Activated naive CD4-positive, alpha-beta T cell treated with Interleukin-2 at 50 U/mL for 16 hours (primary cell): ENCODE measurements around the gene SNTG2.
"Not testable (repeated sequence)": the region's sequence is repeated elsewhere in the genome, so short reads cannot be mapped to it uniquely, and the experiment has no call there.

Source experiments
- DNase-seq: peaks from one replicate; pipeline ENCODE4 v3.0.0-alpha.2; 2020

Gene SNTG2

DNA sequence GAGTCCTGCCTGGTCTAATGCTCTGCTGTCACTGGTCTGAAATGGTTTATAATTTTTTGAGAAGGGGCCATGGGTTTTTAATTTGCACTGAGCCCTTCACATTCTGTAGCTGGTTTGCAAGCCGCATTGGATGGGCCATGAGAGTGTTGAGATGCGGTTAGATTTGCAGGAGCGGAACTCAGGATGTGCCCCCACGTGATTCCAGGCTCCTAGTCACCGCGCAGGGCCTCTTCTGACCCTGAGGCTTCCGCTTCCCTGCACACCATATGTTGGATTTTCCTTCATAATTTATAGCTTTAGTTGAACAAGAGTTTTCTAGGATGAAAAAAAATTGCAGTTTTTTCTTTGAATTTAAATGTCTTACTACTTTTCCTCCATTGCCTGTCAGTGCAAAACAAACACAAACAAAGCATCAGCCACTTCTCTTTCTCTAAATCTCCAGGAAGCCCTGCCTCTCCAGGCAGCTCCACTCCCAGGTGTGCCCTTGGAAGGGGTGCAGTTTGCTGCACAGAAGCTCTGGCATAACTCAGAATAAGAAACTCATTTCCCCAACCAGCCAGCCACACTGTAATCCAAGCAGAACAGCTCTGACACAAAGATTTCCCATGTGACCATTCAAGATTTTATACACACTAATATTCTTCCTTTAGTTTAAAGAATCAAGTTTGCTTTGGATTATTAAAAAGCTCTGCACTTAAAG lies 444.2 kb downstream of the SNTG2 start:
- no peak for DNase-seq

DNA sequence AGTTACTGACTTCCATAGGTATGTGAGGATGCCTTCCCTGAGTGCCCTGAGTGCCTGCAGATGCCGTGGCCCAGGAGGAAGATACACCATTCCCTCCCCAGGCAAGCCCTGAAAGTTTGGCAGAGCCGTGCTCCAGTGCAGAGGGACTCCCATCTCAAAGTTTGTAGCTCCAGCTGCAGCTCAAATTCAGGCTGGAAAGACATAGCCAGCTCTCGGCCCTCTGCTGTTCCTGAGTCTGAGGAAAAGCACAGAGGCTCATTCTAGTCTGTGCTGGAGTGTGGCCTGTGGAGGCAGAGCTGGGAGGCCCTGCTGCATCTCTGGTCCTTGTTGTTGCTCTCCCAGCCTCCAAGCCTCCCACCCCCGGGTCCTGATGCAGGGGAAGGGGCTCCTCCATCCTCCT lies 446.7 kb downstream of the SNTG2 start:
- no peak for DNase-seq

DNA sequence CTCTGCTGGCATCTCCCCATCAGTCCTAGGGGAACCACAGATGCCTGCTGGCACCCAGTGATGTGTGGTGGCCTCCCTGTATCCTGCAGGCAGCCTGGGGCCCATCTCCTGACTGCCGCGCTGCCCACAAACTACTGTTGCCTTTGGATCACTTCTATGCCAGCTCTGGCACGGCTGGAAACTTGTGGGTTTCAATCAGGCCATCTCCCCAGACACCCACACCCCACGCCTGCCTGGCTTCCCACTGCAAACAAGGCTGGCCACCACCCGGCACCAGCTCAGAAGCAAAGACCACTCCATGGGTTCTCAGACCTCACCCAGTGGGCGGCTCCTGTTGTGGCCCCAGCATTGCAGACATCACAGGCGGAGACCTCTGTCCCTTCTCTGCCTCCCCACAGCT lies 447.5 kb downstream of the SNTG2 start:
- DNase-seq = no peak

DNA sequence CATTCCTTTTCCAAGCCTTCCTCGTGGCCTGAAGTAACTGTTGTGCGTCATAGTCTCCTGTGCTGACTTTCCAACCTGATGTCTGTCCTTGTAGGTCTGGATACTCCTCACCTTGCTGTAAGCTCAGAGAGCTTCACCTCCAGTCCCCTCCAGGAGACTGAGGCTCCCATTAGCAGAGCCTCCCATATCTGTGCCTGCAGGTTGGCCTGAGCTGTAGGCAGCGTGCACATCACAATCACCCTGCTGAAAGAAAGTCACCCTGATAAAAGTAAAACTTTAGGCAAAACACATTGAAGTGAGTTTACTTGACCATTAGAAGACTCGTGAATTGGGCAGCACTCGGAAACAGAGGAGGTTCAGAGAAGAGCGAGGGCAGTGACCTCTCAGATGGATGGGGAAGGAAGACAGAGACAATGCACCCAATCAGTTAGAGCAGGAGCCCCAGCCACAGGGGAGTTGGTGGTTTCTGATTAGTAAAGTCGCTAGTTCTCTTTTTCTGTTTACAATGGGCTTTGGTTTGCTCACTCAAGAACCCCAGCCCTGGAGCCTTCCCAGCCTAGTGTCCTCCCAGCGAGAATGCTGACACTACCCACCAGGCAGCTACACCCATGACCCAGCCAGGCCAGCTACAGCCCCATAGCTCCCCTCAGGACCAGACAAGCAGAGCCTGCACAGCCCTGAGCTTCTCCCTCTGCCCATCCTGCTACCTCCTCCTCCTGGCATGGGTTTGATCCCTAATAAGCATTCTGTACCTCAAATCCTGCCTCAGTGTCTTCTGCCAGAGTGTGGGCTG lies 450.5 kb downstream of the SNTG2 start:
- DNase-seq = no peak

DNA sequence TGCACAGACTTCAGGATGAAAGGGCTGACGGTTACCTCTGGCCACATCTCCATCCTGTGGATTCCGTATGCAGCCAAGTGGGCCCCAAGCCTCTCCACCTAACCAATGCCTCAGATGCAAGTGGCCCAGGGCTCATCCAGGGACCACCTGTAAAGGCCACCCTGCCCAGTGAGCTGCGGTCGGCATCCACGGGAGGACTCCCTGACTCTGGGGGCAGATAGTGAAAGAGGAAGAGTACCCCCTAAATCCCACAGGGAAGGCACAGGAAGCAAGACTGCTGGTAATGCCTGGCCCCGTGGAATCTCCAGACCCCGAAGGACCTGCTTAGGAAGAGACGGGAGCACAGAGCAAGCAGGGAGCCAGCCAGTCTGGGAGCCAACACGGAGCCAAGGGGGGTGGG lies 451.4 kb downstream of the SNTG2 start:
- DNase-seq = no peak

DNA sequence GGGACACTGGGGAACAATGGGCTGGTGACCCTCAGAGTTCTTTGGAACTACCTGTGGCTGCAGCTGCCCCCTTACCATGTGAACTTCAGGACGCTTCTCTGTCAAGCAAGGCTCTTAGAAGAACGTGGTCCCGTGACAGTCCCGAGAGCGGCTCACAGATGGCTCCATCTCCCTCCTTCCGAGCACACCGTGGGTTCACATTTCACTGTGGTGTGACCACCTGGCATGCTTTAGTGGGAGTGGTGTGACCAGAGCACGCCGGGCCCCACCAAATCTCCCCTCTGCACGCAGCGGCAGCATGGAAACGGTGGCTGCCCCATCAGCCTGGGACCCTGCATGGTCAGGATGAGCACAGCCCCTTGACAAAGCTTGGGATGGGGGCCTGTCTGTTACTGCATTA lies 452.9 kb downstream of the SNTG2 start:
- DNase-seq = no peak

DNA sequence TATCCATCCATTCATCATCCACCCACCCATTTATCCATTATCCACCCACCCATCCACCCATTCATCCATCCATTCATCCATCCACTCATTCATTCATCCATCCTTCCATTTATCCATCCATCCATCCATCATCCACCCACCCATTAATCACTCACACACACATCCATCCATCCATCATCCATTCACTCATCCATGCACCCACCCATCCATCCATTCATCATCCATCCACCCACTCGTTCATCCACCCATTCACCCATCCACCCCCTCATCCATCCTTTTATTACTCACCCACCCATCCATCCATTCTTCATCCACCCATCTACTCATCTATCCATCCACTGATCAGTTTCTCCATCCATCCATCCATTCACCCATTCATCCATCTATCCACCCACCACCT lies 454.5 kb downstream of the SNTG2 start:
- DNase-seq = no peak

DNA sequence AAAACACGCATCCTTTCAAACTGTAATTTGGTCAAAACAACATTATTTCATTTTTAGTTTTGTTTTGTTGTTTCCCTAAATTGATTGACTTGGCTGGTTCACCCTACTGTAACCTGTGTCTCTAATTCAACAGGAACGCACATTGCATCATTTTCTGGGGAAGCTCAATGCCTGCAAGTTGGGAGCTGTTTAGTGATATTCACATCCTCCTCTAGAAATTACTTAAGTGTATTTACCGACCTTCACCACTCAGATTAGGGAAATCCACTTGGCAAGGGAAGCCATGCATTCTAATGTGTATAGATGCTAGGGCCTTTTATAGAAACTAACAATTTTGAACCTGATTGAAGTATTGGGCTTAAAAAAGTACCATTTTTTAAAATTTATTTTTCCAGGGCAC lies 455.3 kb downstream of the SNTG2 start:
- DNase-seq = no peak

DNA sequence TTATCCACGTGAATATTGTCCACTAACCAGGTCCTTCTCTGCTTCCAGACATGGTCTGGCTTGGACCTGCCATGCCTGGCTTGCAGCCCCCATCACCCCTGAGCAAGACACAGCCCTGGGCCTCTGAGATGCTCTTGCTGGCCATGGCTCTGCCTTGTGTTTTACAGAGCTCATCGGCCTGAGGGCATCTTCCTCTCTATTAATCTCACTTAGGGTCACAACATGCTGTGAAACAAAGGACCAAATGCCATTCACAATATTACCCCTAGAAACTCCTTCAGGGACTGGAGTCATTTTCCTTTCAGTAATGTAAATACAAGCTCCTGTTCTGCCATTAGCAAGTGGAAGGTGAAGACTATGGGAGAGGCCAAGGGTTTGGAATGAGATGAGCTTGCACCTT lies 455.8 kb downstream of the SNTG2 start:
- no peak for DNase-seq

DNA sequence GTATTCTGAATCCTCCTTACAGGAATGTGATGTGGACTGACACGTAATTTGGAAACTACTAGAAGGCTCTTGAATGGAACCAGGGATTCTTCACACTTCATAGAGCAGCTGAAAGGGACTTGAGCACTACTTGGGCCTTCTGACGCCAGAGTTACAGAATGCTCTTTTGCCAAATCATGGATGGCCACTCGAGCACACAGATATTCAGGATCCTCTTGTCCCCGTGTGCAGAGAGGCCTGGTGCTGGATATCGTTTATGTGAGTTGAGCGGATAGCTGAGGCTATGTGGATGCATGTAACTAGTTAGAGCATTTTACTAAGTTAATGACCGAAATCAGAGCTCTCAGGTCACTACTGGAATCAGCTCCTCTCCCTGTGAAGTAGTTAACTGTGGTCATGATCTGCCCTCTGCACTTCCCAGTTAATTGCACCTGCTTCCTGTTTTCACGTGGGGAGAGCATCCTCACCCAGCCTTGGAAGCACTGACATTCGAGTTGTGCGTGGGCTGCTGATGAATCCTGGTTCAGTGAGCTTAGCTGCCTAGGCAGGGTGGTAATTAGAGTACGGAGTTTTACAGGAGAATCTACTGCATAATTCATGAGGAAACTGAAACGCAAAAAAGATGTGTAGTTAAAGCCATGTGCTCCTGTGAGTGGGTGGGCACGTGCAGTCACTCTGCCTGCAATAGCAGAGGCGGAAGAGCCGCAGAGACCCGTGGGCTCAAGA lies 457.5 kb downstream of the SNTG2 start:
- no peak for DNase-seq

DNA sequence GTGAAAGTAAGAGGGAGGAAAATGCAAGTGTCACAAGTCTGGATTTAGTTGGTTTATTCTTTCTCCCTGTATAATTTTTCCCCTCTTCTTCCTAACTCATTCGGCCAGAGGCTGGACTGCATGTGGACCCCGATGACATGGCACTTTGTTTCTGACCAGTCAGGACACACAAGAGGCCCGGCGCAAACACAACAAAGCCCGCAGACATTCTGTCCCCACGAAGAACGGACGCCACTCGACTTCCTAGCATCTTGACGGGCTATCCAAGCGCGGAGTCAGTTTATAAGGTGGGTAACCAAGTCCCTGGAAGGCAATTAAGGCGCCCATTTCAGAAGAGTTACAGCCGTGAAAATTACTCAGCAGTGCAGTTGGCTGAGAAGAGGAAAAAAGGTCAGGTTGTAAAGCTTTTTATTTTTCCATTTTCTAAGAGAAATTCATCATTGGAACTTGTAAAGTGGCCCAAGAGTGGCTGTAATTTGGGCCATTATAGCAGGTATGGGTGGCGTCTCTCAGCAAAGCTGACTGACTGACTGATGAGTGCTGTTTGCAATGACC lies 462.6 kb downstream of the SNTG2 start, which contains the start of gene TPO:
TSS of gene TPO (plus strand) at position 308 of the 555 bp plus-strand sequence. CDS start 946 bp downstream, outside the sequence.
- DNase-seq = no peak

DNA sequence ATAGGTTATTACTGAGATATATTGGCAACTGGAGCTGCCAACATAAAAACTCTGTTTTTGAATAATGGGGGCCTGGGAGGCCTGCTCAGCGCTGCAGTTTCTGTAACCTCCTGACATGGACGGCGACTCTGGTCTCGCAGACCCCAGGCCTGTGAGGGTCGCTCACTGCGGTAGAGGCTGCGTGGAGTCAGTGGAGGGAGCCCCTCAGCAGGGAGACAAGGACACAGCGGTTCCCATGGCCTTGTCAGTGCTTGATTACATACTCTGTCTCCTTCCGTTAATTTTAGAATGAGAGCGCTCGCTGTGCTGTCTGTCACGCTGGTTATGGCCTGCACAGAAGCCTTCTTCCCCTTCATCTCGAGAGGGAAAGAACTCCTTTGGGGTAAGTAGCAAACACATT lies 463.5 kb downstream of the SNTG2 start:
- no peak for DNase-seq

DNA sequence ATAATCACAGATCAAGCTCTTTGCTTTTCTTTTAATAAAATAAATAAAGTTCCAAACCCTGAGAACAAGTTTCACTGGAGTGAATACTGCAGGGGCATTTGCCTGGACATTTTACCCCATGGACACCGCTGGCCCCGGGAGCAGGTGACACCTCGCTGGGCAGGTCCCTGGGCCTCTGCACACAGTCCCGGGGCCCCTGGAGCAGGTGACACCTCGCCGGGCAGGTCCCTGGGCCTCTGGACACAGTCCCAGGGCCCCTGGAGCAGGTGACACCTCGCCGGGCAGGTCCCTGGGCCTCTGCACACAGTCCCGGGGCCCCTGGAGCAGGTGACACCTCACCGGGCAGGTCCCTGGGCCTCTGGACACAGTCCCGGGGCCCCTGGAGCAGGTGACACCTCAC lies 464.3 kb downstream of the SNTG2 start:
- DNase-seq = not testable (repeated sequence)

DNA sequence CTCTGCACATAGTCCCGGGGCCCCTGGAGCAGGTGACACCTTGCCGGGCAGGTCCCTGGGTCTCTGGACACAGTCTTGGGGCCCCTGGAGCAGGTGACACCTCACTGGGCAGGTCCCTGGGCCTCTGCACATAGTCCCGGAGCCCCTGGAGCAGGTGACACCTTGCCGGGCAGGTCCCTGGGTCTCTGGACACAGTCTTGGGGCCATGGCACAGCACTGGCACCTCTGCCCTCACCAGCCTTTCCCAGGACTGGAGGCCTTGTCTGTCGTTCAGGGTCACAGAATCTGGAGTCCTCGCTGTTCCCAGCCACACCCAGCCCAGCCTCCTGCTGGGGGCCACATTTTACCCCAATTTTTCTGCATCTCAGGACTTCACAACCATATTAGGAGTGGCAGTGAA lies 464.9 kb downstream of the SNTG2 start:
- DNase-seq = no peak
